CD4-positive, alpha-beta T cell treated with Interleukin-21 for 1 hour (primary cell): Measurements from ENCODE around the gene FDX2.
"Not testable (repeated sequence)": the region's sequence is repeated elsewhere in the genome, so short reads cannot be mapped to it uniquely, and the experiment has no call there.

ENCODE experiments used
- DNase-seq: peaks from one replicate; pipeline ENCODE4 v3.0.0-alpha.2; 2020

Gene FDX2

DNA sequence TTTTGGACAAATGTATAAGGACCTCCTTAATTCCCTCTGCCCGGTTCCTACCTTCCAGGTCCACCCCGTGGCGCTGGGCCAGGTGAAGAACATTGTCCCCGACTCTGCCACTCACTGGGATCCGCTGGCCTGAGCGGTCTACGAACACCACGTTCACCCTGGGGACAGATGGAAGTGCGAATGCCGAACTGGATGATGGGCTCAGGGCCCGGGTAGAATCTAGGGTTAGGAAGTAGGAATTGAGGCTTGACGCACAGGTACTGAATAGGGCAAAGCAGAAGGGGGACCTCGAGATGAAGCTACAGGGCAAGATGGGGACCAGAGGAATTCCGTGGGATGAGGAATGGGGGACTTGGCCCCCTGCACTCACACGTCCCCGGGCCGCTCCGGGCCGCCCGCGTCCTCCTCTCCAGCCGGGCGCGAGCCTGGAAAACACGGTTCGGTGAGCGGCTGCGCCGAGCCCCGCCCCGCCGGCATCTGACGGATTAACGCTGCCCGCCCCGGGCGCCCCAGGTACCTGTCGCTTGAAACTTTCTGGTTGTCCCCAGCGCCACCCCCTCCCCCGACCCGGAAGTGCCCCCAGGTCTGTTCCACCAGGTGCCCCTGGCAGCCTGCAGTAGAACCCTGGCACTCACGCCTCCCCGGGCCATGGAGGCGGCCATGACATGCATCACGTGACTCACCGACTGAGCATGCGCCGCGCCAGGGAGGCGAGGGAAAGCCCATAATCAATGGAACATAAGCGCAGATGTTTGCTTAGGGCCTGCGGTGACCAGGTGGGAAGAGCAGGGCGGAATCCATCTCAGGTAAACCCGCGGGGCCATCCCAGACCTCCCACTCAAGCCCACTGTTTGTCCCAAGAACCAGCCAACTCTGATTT lies at the start of gene FDX2:
TSS of gene FDX2 (minus strand) at position 681 of the 880 bp plus-strand sequence. CDS start at position 662, 19 bp downstream.
- DNase-seq = peak; percentile 92

DNA sequence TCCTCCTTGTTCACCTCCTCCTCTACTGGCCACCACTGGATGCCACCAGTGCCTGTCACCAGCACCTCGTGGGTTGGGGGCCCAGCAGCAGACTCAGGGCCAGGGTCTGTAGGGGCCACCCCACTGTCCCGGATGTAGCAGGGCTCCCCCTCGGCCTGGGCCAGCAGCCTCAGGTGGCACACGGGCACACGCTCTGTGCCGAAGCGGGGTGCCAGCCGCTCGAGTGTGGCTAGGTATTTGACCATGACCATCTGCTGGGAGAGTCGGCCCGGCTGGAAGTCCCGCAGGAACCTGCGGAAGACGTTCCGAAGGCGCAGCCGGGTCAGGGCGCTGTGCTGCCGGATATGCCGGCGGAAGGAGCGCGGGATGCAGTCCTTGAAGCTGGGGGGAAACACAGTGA lies 49.7 kb upstream of the FDX2 start:
- no peak for DNase-seq

DNA sequence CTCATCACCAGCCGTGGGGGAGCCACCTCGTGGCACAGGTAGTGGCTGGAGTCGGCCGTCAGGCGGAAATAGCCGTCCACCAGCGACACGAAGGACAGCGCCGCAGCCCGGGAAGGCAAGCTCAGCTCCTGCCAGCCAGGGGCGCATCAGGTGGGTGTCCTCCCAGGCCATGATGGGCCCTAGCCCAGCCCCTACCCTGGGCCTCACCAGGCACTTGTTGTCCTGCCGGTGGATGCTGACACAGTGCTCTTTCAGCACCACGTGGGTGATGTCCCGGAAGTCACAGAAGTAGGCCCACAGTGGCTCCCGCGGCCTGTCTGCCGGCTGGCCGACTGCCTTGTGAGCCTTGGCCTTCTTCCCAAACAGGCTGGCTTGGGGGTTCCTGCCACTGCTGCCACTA lies 48.8 kb upstream of the FDX2 start:
- DNase-seq = no peak

GRCh38 chr19:10363789-10364281 lies 48.0 kb upstream of the FDX2 start:
- no peak for DNase-seq

GRCh38 chr19:10362259-10362658 lies 46.4 kb upstream of the FDX2 start:
- no peak for DNase-seq

GRCh38 chr19:10361569-10362011 lies 45.8 kb upstream of the FDX2 start:
- DNase-seq = no peak

GRCh38 chr19:10356431-10356830 lies 40.6 kb upstream of the FDX2 start:
- no peak for DNase-seq

GRCh38 chr19:10353793-10354391 lies 38.1 kb upstream of the FDX2 start:
- peak; percentile 33 for DNase-seq

- no peak for DNase-seq
These were observed 37.2 kb upstream of the FDX2 start for GRCh38 chr19:10352764-10353671.

DNA sequence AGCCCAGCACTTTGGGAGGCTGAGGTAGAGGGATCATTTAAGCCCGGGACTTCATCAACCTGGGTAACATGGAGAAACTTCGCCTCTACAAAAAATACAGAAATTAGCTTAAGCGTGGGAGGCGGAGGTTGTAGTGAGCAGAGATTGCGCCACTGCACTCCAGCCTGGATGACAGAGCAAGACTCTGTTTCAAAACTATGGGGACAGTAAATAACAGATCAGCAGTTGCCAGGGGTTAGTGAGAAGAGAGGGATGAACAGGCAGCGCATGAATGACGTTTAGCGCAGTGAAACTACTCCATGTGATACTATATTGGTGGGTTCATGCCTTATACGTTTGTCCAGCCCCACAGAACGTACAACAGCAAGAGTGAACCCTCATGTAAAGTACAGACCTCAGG lies 30.7 kb upstream of the FDX2 start:
- no peak for DNase-seq

DNA sequence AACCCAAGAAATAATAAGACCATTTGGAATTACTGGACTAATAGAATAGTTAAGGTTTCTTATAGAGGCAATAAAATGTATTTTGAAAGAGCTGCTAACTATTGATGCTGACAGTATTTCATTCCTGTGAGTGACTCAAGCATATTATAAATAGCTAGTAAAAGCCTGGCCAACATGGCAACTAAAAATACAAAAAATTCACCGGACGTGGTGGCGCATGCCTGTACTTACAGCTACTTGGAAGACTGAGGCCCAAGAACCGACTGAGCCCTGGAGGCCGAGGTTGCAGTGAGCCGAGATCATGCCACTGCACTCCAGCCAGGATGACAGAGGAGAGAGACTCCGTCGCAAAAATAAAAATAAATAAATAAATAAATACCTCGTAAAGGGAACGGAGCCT lies 29.0 kb upstream of the FDX2 start:
- DNase-seq = no peak

GRCh38 chr19:10343495-10343894 lies 27.7 kb upstream of the FDX2 start:
- DNase-seq = no peak

DNA sequence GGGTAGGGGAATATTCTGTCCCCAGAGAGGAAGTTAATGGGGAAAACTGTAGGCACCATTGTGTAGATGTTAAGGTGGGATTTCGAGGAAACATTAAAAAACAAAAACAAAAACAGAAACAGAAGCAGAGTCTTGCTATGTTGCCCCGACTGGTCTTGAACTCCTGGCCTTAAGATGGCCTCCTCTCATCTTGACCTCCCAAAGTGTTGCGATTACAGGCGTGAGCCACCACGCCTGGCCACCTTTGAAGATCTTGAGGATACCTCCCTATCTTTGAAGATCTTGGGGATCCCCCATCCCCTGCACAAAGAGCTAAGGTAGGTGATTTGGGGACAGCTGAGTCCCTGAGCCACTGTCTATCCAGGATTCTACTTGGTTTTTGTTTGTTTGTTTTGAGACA lies 24.2 kb upstream of the FDX2 start:
- no peak for DNase-seq

DNA sequence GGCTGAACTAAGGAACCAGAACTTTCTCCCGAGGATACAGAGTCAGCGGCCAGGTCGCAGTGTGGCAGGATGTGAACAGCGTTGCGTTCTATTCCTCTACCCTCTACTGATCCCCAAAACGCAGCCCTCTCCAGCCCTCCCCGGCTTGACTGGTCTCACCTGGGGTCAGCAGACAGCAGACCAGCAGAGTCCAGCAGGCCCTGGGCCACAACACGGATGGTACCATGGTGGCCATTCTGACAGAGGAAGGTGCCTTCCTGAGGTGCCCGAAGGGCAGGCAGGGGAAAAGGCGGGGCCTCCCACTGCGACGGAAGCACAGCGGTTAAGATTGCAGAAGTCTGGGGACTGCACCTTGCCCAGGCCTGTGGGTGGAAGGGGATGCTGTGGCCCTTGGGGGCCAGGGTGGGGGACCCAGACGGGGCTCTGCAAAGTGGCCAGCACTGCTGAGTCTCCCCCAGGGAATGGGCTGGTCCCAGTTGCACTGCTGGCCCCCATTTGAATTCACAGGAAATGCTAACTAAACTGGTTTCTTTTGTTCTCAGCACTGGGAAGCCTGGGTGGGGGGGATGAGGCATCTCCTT lies 23.7 kb upstream of the FDX2 start, which contains the start of gene ICAM3:
TSS of gene ICAM3 (minus strand) at position 245 of the 581 bp plus-strand sequence. CDS start at position 235, 10 bp downstream.
- DNase-seq = peak; percentile 64

- DNase-seq = no peak
These were observed 23.1 kb upstream of the FDX2 start for GRCh38 chr19:10338940-10339339.

GRCh38 chr19:10336725-10337124 lies 20.9 kb upstream of the FDX2 start:
- not testable (repeated sequence) for DNase-seq

DNA sequence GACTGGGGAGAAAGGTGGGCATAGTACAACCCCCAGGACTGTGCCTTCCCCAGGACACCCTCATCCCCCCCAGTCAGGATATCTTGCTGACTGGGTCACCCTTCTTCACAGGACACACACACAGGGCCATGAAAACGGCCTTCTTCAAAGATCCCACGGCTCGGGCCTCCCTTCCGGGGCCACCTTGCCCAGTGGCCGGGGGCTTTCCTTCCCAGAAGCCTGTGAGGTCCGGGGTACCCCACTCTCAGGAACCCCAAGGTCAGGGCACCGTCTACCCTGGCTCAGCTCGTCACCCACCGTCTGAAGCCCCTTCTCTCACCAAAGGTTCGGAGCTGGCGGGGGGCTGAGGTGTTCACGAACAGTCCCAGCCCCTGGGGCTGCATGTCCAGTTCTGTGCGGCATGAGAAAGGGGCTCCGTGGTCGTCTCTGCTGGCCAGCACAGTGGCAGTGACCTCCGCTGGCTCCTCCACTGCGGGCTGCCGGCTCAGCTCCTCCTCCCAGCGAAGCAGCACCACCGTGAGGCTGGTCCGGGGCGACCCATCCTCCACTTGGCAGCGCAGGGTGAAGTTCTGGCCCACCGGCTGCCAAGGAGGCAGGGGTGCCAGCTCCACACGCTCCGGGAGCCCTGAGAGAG lies 19.7 kb upstream of the FDX2 start:
- DNase-seq = no peak

- peak; percentile 25 for DNase-seq
These were observed 19.0 kb upstream of the FDX2 start for GRCh38 chr19:10334588-10335351.

GRCh38 chr19:10333758-10334587 lies 18.2 kb upstream of the FDX2 start:
- no peak for DNase-seq
